22Rv1 (cell line): Measurements from ENCODE around the gene DVL1.

Experiments
- ZFX ChIP-seq: fragments of 450-650 bp; IDR thresholded peaks from 2 replicates; pipeline ENCODE4 v1.6.1; 2017; ENCODE audit warnings: antibody characterized with exemption, borderline replicate concordance
- TF ChIP-seq, protein P1 (sequence below): fragments of 450-650 bp; IDR thresholded peaks from 2 replicates; pipeline ENCODE4 v1.5.1; 2017; ENCODE audit warnings: mild to moderate bottlenecking

DNA sequence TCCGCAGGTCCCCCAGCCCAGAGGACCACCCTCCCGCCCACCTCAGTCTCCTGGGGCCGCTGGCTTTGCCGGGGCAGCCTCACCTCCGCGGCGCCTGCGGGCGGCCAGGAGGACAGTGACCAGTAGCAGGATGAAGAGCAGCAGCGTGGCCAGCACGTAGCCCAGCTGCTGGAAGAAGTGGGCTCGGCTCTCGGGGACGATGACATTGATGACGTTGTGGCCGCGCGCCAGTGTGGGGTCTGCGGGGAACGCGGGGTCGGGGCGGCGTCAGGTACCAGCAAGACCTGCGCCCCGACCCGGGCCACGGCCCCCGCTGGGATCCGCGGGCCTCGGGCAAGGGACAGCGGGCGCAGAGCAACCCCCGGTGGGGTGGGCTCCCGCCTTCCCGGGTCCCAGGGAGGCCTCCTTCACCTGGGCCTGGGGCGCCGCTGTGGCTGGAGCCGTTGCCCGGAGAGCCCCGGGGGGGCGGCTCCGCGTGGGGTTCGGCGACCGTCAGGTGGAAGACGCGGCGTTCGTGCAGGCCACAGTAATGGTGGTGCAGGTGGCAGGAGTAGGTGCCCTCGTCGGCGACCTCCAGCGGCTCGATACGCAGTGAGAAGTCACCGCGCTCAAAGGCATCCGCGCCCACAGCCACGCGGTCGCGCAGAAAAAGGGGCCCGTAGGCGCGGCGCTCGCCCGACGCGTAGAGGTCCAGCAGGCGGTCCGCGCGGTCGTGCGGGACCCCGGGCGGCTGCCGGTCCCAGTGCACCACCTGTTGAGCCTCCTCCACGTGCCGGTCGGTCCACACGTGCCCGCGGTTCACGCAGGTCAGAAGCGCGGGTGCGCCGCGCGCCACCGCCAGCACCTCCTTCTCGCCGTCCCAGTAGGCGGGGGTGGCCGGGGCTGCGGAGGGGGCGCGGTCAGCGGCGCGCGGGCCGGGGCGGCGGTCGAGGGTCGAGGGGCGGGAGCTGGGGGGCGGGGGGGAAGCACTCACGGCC lies 5.3 kb upstream of the DVL1 start:
- TF ChIP-seq, protein P1, sequence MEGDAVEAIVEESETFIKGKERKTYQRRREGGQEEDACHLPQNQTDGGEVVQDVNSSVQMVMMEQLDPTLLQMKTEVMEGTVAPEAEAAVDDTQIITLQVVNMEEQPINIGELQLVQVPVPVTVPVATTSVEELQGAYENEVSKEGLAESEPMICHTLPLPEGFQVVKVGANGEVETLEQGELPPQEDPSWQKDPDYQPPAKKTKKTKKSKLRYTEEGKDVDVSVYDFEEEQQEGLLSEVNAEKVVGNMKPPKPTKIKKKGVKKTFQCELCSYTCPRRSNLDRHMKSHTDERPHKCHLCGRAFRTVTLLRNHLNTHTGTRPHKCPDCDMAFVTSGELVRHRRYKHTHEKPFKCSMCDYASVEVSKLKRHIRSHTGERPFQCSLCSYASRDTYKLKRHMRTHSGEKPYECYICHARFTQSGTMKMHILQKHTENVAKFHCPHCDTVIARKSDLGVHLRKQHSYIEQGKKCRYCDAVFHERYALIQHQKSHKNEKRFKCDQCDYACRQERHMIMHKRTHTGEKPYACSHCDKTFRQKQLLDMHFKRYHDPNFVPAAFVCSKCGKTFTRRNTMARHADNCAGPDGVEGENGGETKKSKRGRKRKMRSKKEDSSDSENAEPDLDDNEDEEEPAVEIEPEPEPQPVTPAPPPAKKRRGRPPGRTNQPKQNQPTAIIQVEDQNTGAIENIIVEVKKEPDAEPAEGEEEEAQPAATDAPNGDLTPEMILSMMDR, result 0 out of 2 replicates have a peak, but pooled peaks have one; percentile 4
- TF ChIP-seq ZFX, result no peak
